Fibroblast of villous mesenchyme (primary cell): Measurements from ENCODE around the gene KIF21B. TPM values are rescaled to one million over a fixed set of nuclear protein-coding genes. Genes with fewer than 3 reads are reported as not detected.

Experiments
- DNase-seq: peaks from one replicate; pipeline ENCODE4 v3.0.0-alpha.2; 2010; ENCODE audit warnings: low read depth
- H3K4me3 ChIP-seq: 2 replicates; pipeline ENCODE4 v1.5.1; 2011; ENCODE audit warnings: low read depth, mild to moderate bottlenecking, low read length
- CTCF ChIP-seq: IDR thresholded peaks from 2 replicates; pipeline ENCODE4 v1.5.1; 2012; ENCODE audit warnings: low read depth, mild to moderate bottlenecking, low read length; ENCODE audit not compliant: insufficient read depth
- total RNA-seq: library from RNA; depleted of rRNA; stranded (reverse); fragments of >200 nt; gene quantifications from 2 replicates; pipeline ENCODE4 v1.2.3, GENCODE V29; 2012

Gene KIF21B
- total RNA-seq, 1 donor = under 0.01 TPM

GRCh38 chr1:201004154-201004553, 19.4 kb downstream of the KIF21B start:
- TF ChIP-seq CTCF = no peak
- no peak for DNase-seq
- H3K4me3 ChIP-seq = no peak overlapping the region

- no peak overlapping the region for H3K4me3 ChIP-seq
- TF ChIP-seq CTCF = no peak
- no peak for DNase-seq
These were observed 21.0 kb downstream of the KIF21B start for GRCh38 chr1:201002510-201002909.

- no peak for DNase-seq
- no peak for TF ChIP-seq CTCF
- H3K4me3 ChIP-seq = no peak overlapping the region
These were observed 21.6 kb downstream of the KIF21B start for GRCh38 chr1:201001962-201002361.

- TF ChIP-seq CTCF = no peak
- DNase-seq = no peak
These were observed 23.1 kb downstream of the KIF21B start for GRCh38 chr1:201000391-201000790.

GRCh38 chr1:200999667-201000066, 23.8 kb downstream of the KIF21B start:
- no peak overlapping the region for H3K4me3 ChIP-seq
- no peak for TF ChIP-seq CTCF
- no peak for DNase-seq

More at GRCh38 chr1:201000391-201000790, 23.1 kb downstream of the KIF21B start:
- no peak overlapping the region for H3K4me3 ChIP-seq

GRCh38 chr1:200998323-200998722, 25.2 kb downstream of the KIF21B start:
- DNase-seq = no peak

More at GRCh38 chr1:200998323-200998722, 25.2 kb downstream of the KIF21B start:
- no peak overlapping the region for H3K4me3 ChIP-seq
- TF ChIP-seq CTCF = no peak
